Measurements from ENCODE around the gene CFAP99. TPM values are rescaled to one million over a fixed set of nuclear protein-coding genes. Genes with fewer than 3 reads are reported as not detected.

CFAP99 gene
- total and polyA plus RNA-seq, 2 donors (not counting 1 experiment from before 2014, with no cell fraction given) = not detected

DNA sequence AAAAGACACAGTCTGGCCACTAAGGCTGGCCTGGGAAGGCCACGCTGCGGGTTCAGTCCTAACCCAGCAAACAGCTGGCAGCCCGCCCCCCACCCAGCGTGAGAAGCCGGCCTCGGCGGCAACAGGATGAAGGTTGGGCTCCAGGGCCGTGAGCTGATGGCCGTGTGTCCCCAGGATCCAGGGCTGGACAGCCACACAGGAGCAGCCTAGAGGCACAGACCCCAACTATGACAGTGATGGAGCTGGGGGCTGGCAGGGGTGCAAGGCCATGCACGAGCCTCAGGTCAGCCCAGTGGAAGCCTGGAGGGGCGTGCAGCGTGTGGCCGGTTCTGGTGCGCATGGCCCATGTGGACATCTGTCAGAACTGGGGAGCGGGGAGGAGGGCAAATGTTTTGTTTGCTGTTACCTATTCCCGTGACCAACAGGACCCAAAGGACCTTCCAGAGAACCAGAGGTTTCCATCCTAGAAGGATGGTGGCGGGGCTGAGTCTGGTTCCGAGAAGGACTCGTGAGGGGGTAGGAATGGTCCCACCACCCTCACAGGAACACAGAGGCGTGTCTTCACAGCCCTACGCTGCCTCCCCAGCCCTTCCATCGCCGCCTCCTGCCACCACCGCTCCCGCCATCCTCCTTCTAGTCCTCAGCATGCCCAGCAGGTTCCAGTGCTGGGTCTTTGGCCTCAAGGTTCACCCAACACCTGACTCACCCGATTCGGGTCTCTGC is 46.8 kb upstream of the CFAP99 start:
- Histone ChIP-seq H2AFZ (ENCODE audit: insufficient read depth, low read depth, low read length, poor library complexity, severe bottlenecking) (no peak overlapping the region), H3K27ac (ENCODE audit: low read length in 2 of 2) (no peak overlapping the region), H4K20me1 (ENCODE audit: control insufficient read depth, insufficient read depth, low read length, poor library complexity, severe bottlenecking) (no peaks in the 10 kb centered on the region), H3K79me2 (ENCODE audit: control insufficient read depth, insufficient read depth, low read length) (no peaks in the 10 kb centered on the region), H3K4me1 (ENCODE audit: control insufficient read depth in 2 of 2, insufficient read depth in 2 of 2, low read length in 2 of 2) (no peaks in the 10 kb centered on the region), H3K4me2 (replicated peaks; ENCODE audit: low read depth, low read length, poor library complexity, severe bottlenecking) (no peak overlapping the region), H3K9ac (ENCODE audit: low read length) (no peak overlapping the region), H3K9me3 (ENCODE audit: control extremely low read depth in 1 of 3, control insufficient read depth in 2 of 3, insufficient read depth in 1 of 3, low read length in 2 of 3) (peaks cover 0 to 26% (median 5%) of the 10 kb centered on the region in 3 donors), H3K4me3 (ENCODE audit: control extremely low read depth in 1 of 5, extremely low read depth in 1 of 5, insufficient read depth in 1 of 5, low read depth in 2 of 5, low read length in 4 of 5) (no peak overlapping the region), H3K36me3 (replicated peaks in 1 of 2; ENCODE audit: control extremely low read depth in 1 of 2, control insufficient read depth in 1 of 2, extremely low read depth in 1 of 2, insufficient read depth in 2 of 2, low read length in 1 of 2) (no peaks in the 10 kb centered on the region), H3K27me3 (replicated peaks in 1 of 4; ENCODE audit: control extremely low read depth in 1 of 4, control insufficient read depth in 3 of 4, insufficient read depth in 4 of 4, low read length in 3 of 4) (no peaks in the 10 kb centered on the region)
- CTCF ChIA-PET = no interaction called here
- Mint-ChIP-seq H3K9me3 (ENCODE audit: insufficient read depth) (peaks cover 5% of the 10 kb centered on the region), H3K27ac (no peak overlapping the region), H3K27me3 (peaks cover 6% of the 10 kb centered on the region), H3K4me3 (no peak overlapping the region), H3K4me1 (no peaks in the 10 kb centered on the region)
- TF ChIP-seq EZH2 (IDR thresholded peaks at IDR 0.05; ENCODE audit: borderline replicate concordance, insufficient read depth, low read depth, low read length, poor library complexity, severe bottlenecking) (no peak), CTCF (IDR thresholded peaks at IDR 0.05) (no peak)
- DNase-seq (no peak), ATAC-seq (ENCODE audit: low read depth) (no peak)
- 84% methylated on average over 24 of the region's 27 CpGs for WGBS (ENCODE audit: insufficient coverage)
- POLR2A ChIA-PET = no interaction called here
- intact Hi-C loops (cut with micrococcal nuclease) = no loop called here

GRCh38 chr4:2372488-2373030 is 46.2 kb upstream of the CFAP99 start:
- intact Hi-C loops (cut with micrococcal nuclease) = no loop called here
- Mint-ChIP-seq H3K27ac (no peak overlapping the region), H3K4me3 (no peak overlapping the region), H3K4me1 (no peaks in the 10 kb centered on the region), H3K9me3 (ENCODE audit: insufficient read depth) (peaks cover 5% of the 10 kb centered on the region), H3K27me3 (peaks cover 6% of the 10 kb centered on the region)
- no peaks in the 10 kb centered on the region for H3K4me1 ChIP-seq (ENCODE audit: control insufficient read depth in 2 of 2, insufficient read depth in 2 of 2, low read length in 2 of 2)
- ChIA-PET CTCF (no interaction called here), POLR2A (no interaction called here)
- ATAC-seq (ENCODE audit: low read depth) (no peak), DNase-seq (no peak)
- H3K9ac ChIP-seq (ENCODE audit: low read length) = no peak overlapping the region
- H3K27me3 ChIP-seq (replicated peaks in 1 of 4; ENCODE audit: control extremely low read depth in 1 of 4, control insufficient read depth in 3 of 4, insufficient read depth in 4 of 4, low read length in 3 of 4) = no peaks in the 10 kb centered on the region
- no peak overlapping the region for H3K27ac ChIP-seq (ENCODE audit: low read length in 2 of 2)
- no peaks in the 10 kb centered on the region for H3K36me3 ChIP-seq (replicated peaks in 1 of 2; ENCODE audit: control extremely low read depth in 1 of 2, control insufficient read depth in 1 of 2, extremely low read depth in 1 of 2, insufficient read depth in 2 of 2, low read length in 1 of 2)
- H2AFZ ChIP-seq (ENCODE audit: insufficient read depth, low read depth, low read length, poor library complexity, severe bottlenecking) = no peak overlapping the region
- no peak overlapping the region for H3K4me3 ChIP-seq (ENCODE audit: control extremely low read depth in 1 of 5, extremely low read depth in 1 of 5, insufficient read depth in 1 of 5, low read depth in 2 of 5, low read length in 4 of 5)
- TF ChIP-seq CTCF (IDR thresholded peaks at IDR 0.05) (no peak), EZH2 (IDR thresholded peaks at IDR 0.05; ENCODE audit: borderline replicate concordance, insufficient read depth, low read depth, low read length, poor library complexity, severe bottlenecking) (no peak)
- 86% methylated on average over 10 of the region's 14 CpGs for WGBS (ENCODE audit: insufficient coverage)
- H3K9me3 ChIP-seq (ENCODE audit: control extremely low read depth in 1 of 3, control insufficient read depth in 2 of 3, insufficient read depth in 1 of 3, low read length in 2 of 3) = peaks cover 0 to 26% (median 5%) of the 10 kb centered on the region in 3 donors
- H3K4me2 ChIP-seq (replicated peaks; ENCODE audit: low read depth, low read length, poor library complexity, severe bottlenecking) = no peak overlapping the region
- H3K79me2 ChIP-seq (ENCODE audit: control insufficient read depth, insufficient read depth, low read length) = no peaks in the 10 kb centered on the region
- H4K20me1 ChIP-seq (ENCODE audit: control insufficient read depth, insufficient read depth, low read length, poor library complexity, severe bottlenecking) = no peaks in the 10 kb centered on the region

Measured in B cell (primary cell).